ENCODE results near the gene UPB1.

- no peak for TF ChIP-seq ZNF274 (IDR thresholded peaks at IDR 0.05; ENCODE audit: borderline replicate concordance, low read depth, low read length)
- no peak for TF ChIP-seq PHF8 (IDR thresholded peaks at IDR 0.05; ENCODE audit: borderline replicate concordance, low read length)
- TF ChIP-seq, protein P1, sequence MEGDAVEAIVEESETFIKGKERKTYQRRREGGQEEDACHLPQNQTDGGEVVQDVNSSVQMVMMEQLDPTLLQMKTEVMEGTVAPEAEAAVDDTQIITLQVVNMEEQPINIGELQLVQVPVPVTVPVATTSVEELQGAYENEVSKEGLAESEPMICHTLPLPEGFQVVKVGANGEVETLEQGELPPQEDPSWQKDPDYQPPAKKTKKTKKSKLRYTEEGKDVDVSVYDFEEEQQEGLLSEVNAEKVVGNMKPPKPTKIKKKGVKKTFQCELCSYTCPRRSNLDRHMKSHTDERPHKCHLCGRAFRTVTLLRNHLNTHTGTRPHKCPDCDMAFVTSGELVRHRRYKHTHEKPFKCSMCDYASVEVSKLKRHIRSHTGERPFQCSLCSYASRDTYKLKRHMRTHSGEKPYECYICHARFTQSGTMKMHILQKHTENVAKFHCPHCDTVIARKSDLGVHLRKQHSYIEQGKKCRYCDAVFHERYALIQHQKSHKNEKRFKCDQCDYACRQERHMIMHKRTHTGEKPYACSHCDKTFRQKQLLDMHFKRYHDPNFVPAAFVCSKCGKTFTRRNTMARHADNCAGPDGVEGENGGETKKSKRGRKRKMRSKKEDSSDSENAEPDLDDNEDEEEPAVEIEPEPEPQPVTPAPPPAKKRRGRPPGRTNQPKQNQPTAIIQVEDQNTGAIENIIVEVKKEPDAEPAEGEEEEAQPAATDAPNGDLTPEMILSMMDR (IDR thresholded peaks at IDR 0.05 in 2 of 3, conservative IDR thresholded peaks at IDR 0.05 in 1 of 3; ENCODE audit: insufficient read depth in 2 of 3, low read depth in 1 of 3, low read length in 3 of 3): peak; percentile 68 to 81 (median 77)
- TF ChIP-seq EZH2 (IDR thresholded peaks at IDR 0.05; ENCODE audit: borderline replicate concordance, low read depth, low read length): no peak
- no peak for TF ChIP-seq E2F8 (IDR thresholded peaks at IDR 0.05; ENCODE audit: low read depth, partially characterized antibody)
- TF ChIP-seq ZNF431 (CRISPR knock-in tag; IDR thresholded peaks at IDR 0.05): no peak
- TF ChIP-seq ZNF224 (CRISPR knock-in tag; IDR thresholded peaks at IDR 0.05): no peak
- TF ChIP-seq LEF1 (IDR thresholded peaks at IDR 0.05): no peak
- TF ChIP-seq RFX5 (IDR thresholded peaks at IDR 0.05; ENCODE audit: low read depth, low read length): no peak
- TF ChIP-seq SAFB2 (IDR thresholded peaks at IDR 0.05; ENCODE audit: borderline replicate concordance, low read depth, low read length, severe bottlenecking): no peak
- no peak for TF ChIP-seq HMG20A (CRISPR knock-in tag; conservative IDR thresholded peaks at IDR 0.05)
- no peak for TF ChIP-seq SMARCC2 (IDR thresholded peaks at IDR 0.05; ENCODE audit: low read depth)
- no peak for TF ChIP-seq ZNF3 (CRISPR knock-in tag; IDR thresholded peaks at IDR 0.05)
Measured at GRCh38 chr22:24503137-24503842, 8.2 kb downstream of the UPB1 start.

Data from K562 (cell line).